Measurements from ENCODE around the gene HYAL2. TPM values are rescaled to one million over a fixed set of nuclear protein-coding genes. Genes with fewer than 3 reads are reported as not detected.
A peak's percentile ranks its signal among the peaks of the same experiment; 100 is the strongest.

HYAL2 gene
- total RNA-seq, 1 experiment from 2014 or later = 29.6 TPM

- no peaks in the 10 kb centered on the region for H3K9me2 ChIP-seq (ENCODE audit: insufficient read depth)
- no TSS peak for BruUV-seq (replicated peaks)
- CTCF ChIA-PET = interaction anchor here (0.7 kb wide), 1 partner anchor 54 kb away, joined by 10 read pairs; no protein-coding TSS in a partner anchor
- POLR2A ChIA-PET (ENCODE audit: unreplicated experiment) = no interaction called here
- intact Hi-C loops (cut with micrococcal nuclease; ENCODE audit: unreplicated experiment) = loop anchor here (5.0 kb wide), 2 partner anchors 72 to 112 kb away; partner anchors contain the start of gene SEMA3B
- peak overlapping the region; percentile 73 for H3K4me2 ChIP-seq
- no peaks in the 10 kb centered on the region for H4K20me1 ChIP-seq (ENCODE audit: insufficient read depth)
- DNase-seq = no peak
- H3K27me3 ChIP-seq (ENCODE audit: insufficient read depth, low read depth) = no peaks in the 10 kb centered on the region
- H3K36me3 ChIP-seq (ENCODE audit: low read depth) = no peaks in the 10 kb centered on the region
- H3K79me2 ChIP-seq (ENCODE audit: low read depth) = peaks cover 32% of the 10 kb centered on the region
- peaks cover 25% of the 10 kb centered on the region for H3K4me1 ChIP-seq (replicated peaks; ENCODE audit: insufficient read depth)
- no peak for TF ChIP-seq EZH2 (IDR thresholded peaks at IDR 0.05; ENCODE audit: low read depth)
- TF ChIP-seq CTCF (conservative IDR thresholded peaks at IDR 0.05) = no peak
- no peak overlapping the region for H2AFZ ChIP-seq
- peaks cover 37% of the 10 kb centered on the region; the same call in 1 of the 2 replicates for H3F3A ChIP-seq (ENCODE audit: insufficient read depth, low read depth)
- H3K27ac ChIP-seq = no peak overlapping the region
- no peak overlapping the region for H3K4me3 ChIP-seq
- no peaks in the 10 kb centered on the region for H3K9me3 ChIP-seq (ENCODE audit: insufficient read depth, low read depth)
Measured at GRCh38 chr3:50338965-50339364, 16.4 kb upstream of the HYAL2 start.

GRCh38 chr3:50337175-50337861 lies 14.8 kb upstream of the HYAL2 start:
- Histone ChIP-seq H3K4me1 (replicated peaks; ENCODE audit: insufficient read depth) (peaks cover 25% of the 10 kb centered on the region), H3K79me2 (ENCODE audit: low read depth) (peaks cover 42% of the 10 kb centered on the region)

More at GRCh38 chr3:50337175-50337861, 14.8 kb upstream of the HYAL2 start:
- TF ChIP-seq CTCF (conservative IDR thresholded peaks at IDR 0.05) (no peak), EZH2 (IDR thresholded peaks at IDR 0.05; ENCODE audit: low read depth) (no peak)
- Histone ChIP-seq H3K9me3 (ENCODE audit: insufficient read depth, low read depth) (no peaks in the 10 kb centered on the region), H2AFZ (peak overlapping the region; percentile 80), H3K4me3 (peak overlapping the region; percentile 83), H3K27me3 (ENCODE audit: insufficient read depth, low read depth) (no peaks in the 10 kb centered on the region), H3K9me2 (ENCODE audit: insufficient read depth) (no peaks in the 10 kb centered on the region), H3K36me3 (ENCODE audit: low read depth) (no peaks in the 10 kb centered on the region), H3K27ac (peak overlapping the region; percentile 64), H3F3A (ENCODE audit: insufficient read depth, low read depth) (peaks cover 37% of the 10 kb centered on the region; the same call in 1 of the 2 replicates), H4K20me1 (ENCODE audit: insufficient read depth) (no peaks in the 10 kb centered on the region), H3K4me2 (peak overlapping the region; percentile 73)
- no TSS peak for BruUV-seq (replicated peaks)
- POLR2A ChIA-PET (ENCODE audit: unreplicated experiment) = interaction anchor here (0.6 to 1.5 kb wide), 14 partner anchors 13 to 997 kb away, joined by 3 to 8 read pairs (median 5); partner anchors contain the start of genes CYB561D2, GNAI2, HEMK1 and HYAL3
- intact Hi-C loops (cut with micrococcal nuclease; ENCODE audit: unreplicated experiment) = loop anchor here (5.0 kb wide), 2 partner anchors 70 to 110 kb away; partner anchors contain the start of gene SEMA3B
- peak; percentile 92 to 99 for DNase-seq
- CTCF ChIA-PET = interaction anchor here (0.5 to 1.3 kb wide), 6 partner anchors 10 to 109 kb away, joined by 3 to 7 read pairs (median 4); partner anchors contain the start of genes CYB561D2 and NPRL2

Data from PC-9 (cell line).